GM23338 (cell line): ENCODE results near the gene ORM1. TPM values are rescaled to one million over a fixed set of nuclear protein-coding genes. Genes with fewer than 3 reads are reported as not detected.

Experiments used
- ATAC-seq: fragments of 200-7000 bp; cut with Tn5 transposase; 3 replicates; pipeline ENCODE4 v1.9.1; 2020
- DNase-seq: peaks from one replicate; pipeline ENCODE4 v3.0.0-alpha.2; 2015; ENCODE audit warnings: low spot score
- H2AFZ ChIP-seq: fragments of 200-600 bp; sonication (generic); 2 replicates; pipeline ENCODE4 v1.8.0; 2016; ENCODE audit warnings: antibody characterized with exemption, mild to moderate bottlenecking, moderate library complexity
- H3F3A ChIP-seq: fragments of 200-600 bp; sonication (generic); replicated peaks from 2 replicates; pipeline ENCODE4 v1.8.0; 2017; ENCODE audit warnings: antibody characterized with exemption, mixed run types, low read depth
- H3K27ac ChIP-seq: fragments of 200-600 bp; sonication (generic); 2 replicates; pipeline ENCODE4 v1.6.1; 2016; ENCODE audit warnings: low read depth
- H3K27me3 ChIP-seq: fragments of 200-600 bp; sonication (generic); 2 replicates; pipeline ENCODE4 v1.8.0; 2016; ENCODE audit warnings: mild to moderate bottlenecking, mixed run types, moderate library complexity; ENCODE audit not compliant: insufficient read depth
- H3K36me3 ChIP-seq: fragments of 200-600 bp; sonication (generic); 2 replicates; pipeline ENCODE4 v1.8.0; 2016; ENCODE audit warnings: mild to moderate bottlenecking; ENCODE audit not compliant: insufficient read depth
- H3K4me1 ChIP-seq: fragments of 200-600 bp; sonication (generic); 2 replicates; pipeline ENCODE4 v1.8.0; 2016; ENCODE audit warnings: mild to moderate bottlenecking, moderate library complexity; ENCODE audit not compliant: insufficient read depth
- H3K4me2 ChIP-seq: fragments of 200-600 bp; sonication (generic); 2 replicates; pipeline ENCODE4 v1.7.1; 2017; ENCODE audit warnings: mixed run types
- H3K4me3 ChIP-seq: fragments of 200-600 bp; sonication (generic); 2 replicates; pipeline ENCODE4 v1.6.1; 2016; ENCODE audit warnings: mixed run types
- H3K79me2 ChIP-seq: fragments of 200-600 bp; sonication (generic); replicated peaks from 2 replicates; pipeline ENCODE4 v1.8.0; 2017; ENCODE audit warnings: mild to moderate bottlenecking; ENCODE audit not compliant: insufficient read depth
- H3K9me2 ChIP-seq: fragments of 200-600 bp; sonication (generic); 2 replicates; pipeline ENCODE4 v1.8.0; 2017; ENCODE audit not compliant: insufficient read depth
- H4K20me1 ChIP-seq: fragments of 200-600 bp; sonication (generic); replicated peaks from 2 replicates; pipeline ENCODE4 v1.8.0; 2017; ENCODE audit warnings: mild to moderate bottlenecking; ENCODE audit not compliant: insufficient read depth
- H3K27ac Mint-ChIP-seq: 2 replicates; pipeline ENCODE4 v1.8.0; 2020; ENCODE audit warnings: inconsistent platforms, mild to moderate bottlenecking, moderate library complexity, mixed read lengths
- H3K27me3 Mint-ChIP-seq: 3 replicates; pipeline ENCODE4 v1.8.0; 2022; ENCODE audit warnings: low read depth, mild to moderate bottlenecking, moderate library complexity, mixed read lengths, inconsistent platforms; ENCODE audit not compliant: insufficient read depth, poor library complexity
- H3K36me3 Mint-ChIP-seq: 3 replicates; pipeline ENCODE4 v1.8.0; 2021; ENCODE audit warnings: low read depth, mild to moderate bottlenecking, inconsistent platforms, moderate library complexity, mixed read lengths
- H3K4me1 Mint-ChIP-seq: 3 replicates; pipeline ENCODE4 v1.8.0; 2020; ENCODE audit warnings: mild to moderate bottlenecking, inconsistent platforms, mixed read lengths
- H3K4me3 Mint-ChIP-seq: 3 replicates; pipeline ENCODE4 v1.8.0; 2021; ENCODE audit warnings: moderate library complexity, mild to moderate bottlenecking, inconsistent platforms, mixed read lengths
- H3K9me3 Mint-ChIP-seq: 3 replicates; pipeline ENCODE4 v1.8.0; 2020; ENCODE audit warnings: moderate library complexity, mild to moderate bottlenecking, inconsistent platforms, mixed read lengths
- CREB1 ChIP-seq: fragments of 250-450 bp; sonication (Bioruptor Pico); IDR thresholded peaks from 2 replicates; pipeline ENCODE4 v1.5.0; 2020; ENCODE audit warnings: low read depth, mild to moderate bottlenecking, moderate library complexity
- CTCF ChIP-seq, 2 experiments: fragments of 200-600 bp in 1 of 2; sonication (generic) in 1 of 2; conservative IDR thresholded peaks; 2 replicates each; pipeline versions ENCODE4 v1.5.1 to v1.6.1; 2016 to 2017; ENCODE audit warnings: antibody characterized with exemption in 2 of 2, low read depth in 2 of 2, mild to moderate bottlenecking in 2 of 2, moderate library complexity in 1 of 2
- ETS1 ChIP-seq: IDR thresholded peaks from 2 replicates; pipeline ENCODE4 v1.6.1; 2016; ENCODE audit warnings: antibody characterized with exemption
- EZH2 ChIP-seq: fragments of 200-600 bp; sonication (generic); IDR thresholded peaks from one replicate; pipeline ENCODE4 v1.8.0; 2017; ENCODE audit warnings: antibody characterized with exemption, mild to moderate bottlenecking, low read depth; ENCODE audit not compliant: unreplicated experiment
- EZH2phosphoT487 ChIP-seq: fragments of 200-600 bp; sonication (generic); IDR thresholded peaks from one replicate; pipeline ENCODE4 v1.8.1; 2018; ENCODE audit warnings: antibody characterized with exemption; ENCODE audit not compliant: unreplicated experiment
- JUNB ChIP-seq: IDR thresholded peaks from one replicate; pipeline ENCODE4 v1.6.1; 2016; ENCODE audit warnings: antibody characterized with exemption; ENCODE audit not compliant: unreplicated experiment
- NANOG ChIP-seq: IDR thresholded peaks from 2 replicates; pipeline ENCODE4 v1.6.1; 2016; ENCODE audit warnings: antibody characterized with exemption, borderline replicate concordance
- POLR2AphosphoS5 ChIP-seq: IDR thresholded peaks from 2 replicates; pipeline ENCODE4 v1.6.1; 2016; ENCODE audit warnings: antibody characterized with exemption, low read depth
- REST ChIP-seq: IDR thresholded peaks from one replicate; pipeline ENCODE4 v1.6.1; 2018; ENCODE audit warnings: antibody characterized with exemption; ENCODE audit not compliant: unreplicated experiment
- STAT1 ChIP-seq: IDR thresholded peaks from one replicate; pipeline ENCODE4 v1.6.1; 2016; ENCODE audit warnings: antibody characterized with exemption; ENCODE audit not compliant: unreplicated experiment
- ZNF114 ChIP-seq: fragments of 250-450 bp; sonication (Bioruptor Pico); IDR thresholded peaks from 2 replicates; pipeline ENCODE4 v1.5.0; 2020; ENCODE audit warnings: mild to moderate bottlenecking, moderate library complexity
- ZNF331 ChIP-seq: fragments of 250-450 bp; sonication (Bioruptor Pico); IDR thresholded peaks from 2 replicates; pipeline ENCODE4 v1.5.0; 2020; ENCODE audit warnings: low read depth, mild to moderate bottlenecking, moderate library complexity
- polyA plus RNA-seq: library from polyadenylated mRNA; unstranded; fragments of >200 nt; fragmentation: Nextera tagmentation; extraction: Ambion mirVana; gene quantifications from 2 replicates; pipeline ENCODE4 v1.2.1, GENCODE V29; 2016
- total RNA-seq: library from RNA; depleted of rRNA; stranded (reverse); fragments of >200 nt; shearing (Covaris generic); gene quantifications from 2 replicates; pipeline ENCODE4 v1.2.3, GENCODE V29; 2014

Gene ORM1
- total and polyA plus RNA-seq, 2 experiments from 2014 or later: not detected

GRCh38 chr9:114355821-114356220 lies 32.9 kb downstream of the ORM1 start:
- Histone ChIP-seq H3K36me3 (peaks cover 22% of the 10 kb centered on the region; the same call in 1 of the 2 replicates), H3K27ac (no peak overlapping the region), H3K4me3 (no peak overlapping the region), H3K4me1 (no peaks in the 10 kb centered on the region), H2AFZ (no peak overlapping the region), H3K27me3 (no peaks in the 10 kb centered on the region), H4K20me1 (no peaks in the 10 kb centered on the region), H3K9me2 (no peaks in the 10 kb centered on the region), H3K4me2 (no peak overlapping the region), H3K79me2 (no peaks in the 10 kb centered on the region), H3F3A (no peaks in the 10 kb centered on the region)
- Mint-ChIP-seq H3K9me3 (no peaks in the 10 kb centered on the region), H3K4me1 (no peaks in the 10 kb centered on the region), H3K4me3 (no peak overlapping the region), H3K27ac (no peak overlapping the region), H3K27me3 (peaks cover 4% of the 10 kb centered on the region), H3K36me3 (peaks cover 64% of the 10 kb centered on the region)
- TF ChIP-seq ETS1 (no peak), REST (no peak), POLR2AphosphoS5 (no peak), EZH2 (no peak), ZNF331 (CRISPR knock-in tag) (no peak), JUNB (no peak), NANOG (no peak), EZH2phosphoT487 (no peak), ZNF114 (CRISPR knock-in tag) (no peak), CREB1 (CRISPR knock-in tag) (no peak), STAT1 (no peak)
- DNase-seq (no peak), ATAC-seq (no peak)

GRCh38 chr9:114356792-114357191 lies 33.9 kb downstream of the ORM1 start:
- Histone ChIP-seq H3K36me3 (peaks cover 29% of the 10 kb centered on the region; the same call in 1 of the 2 replicates), H3K27ac (no peak overlapping the region), H2AFZ (no peak overlapping the region), H3K79me2 (no peaks in the 10 kb centered on the region), H3K9me2 (no peaks in the 10 kb centered on the region), H3K4me2 (no peak overlapping the region), H4K20me1 (no peaks in the 10 kb centered on the region), H3K4me1 (no peaks in the 10 kb centered on the region), H3K27me3 (no peaks in the 10 kb centered on the region), H3F3A (no peaks in the 10 kb centered on the region), H3K4me3 (no peak overlapping the region)
- Mint-ChIP-seq H3K4me3 (no peak overlapping the region), H3K27ac (no peak overlapping the region; the same call in 1 of the 2 replicates), H3K27me3 (peaks cover 4% of the 10 kb centered on the region), H3K36me3 (peaks cover 67% of the 10 kb centered on the region), H3K4me1 (no peaks in the 10 kb centered on the region), H3K9me3 (no peaks in the 10 kb centered on the region)
- DNase-seq (no peak), ATAC-seq (no peak)
- TF ChIP-seq CREB1 (CRISPR knock-in tag) (no peak), POLR2AphosphoS5 (no peak), JUNB (no peak), EZH2 (no peak), CTCF (conservative IDR thresholded peaks at IDR 0.05; ENCODE audit: low read depth in 2 of 2) (no peak), NANOG (no peak)
